ENCODE results near the gene GNS. TPM values are rescaled to one million over a fixed set of nuclear protein-coding genes. Genes with fewer than 3 reads are reported as not detected.

The GNS gene
- total and polyA plus RNA-seq, 10 of the 15 experiments (the other 5 are each of a cell fraction or from before 2014, with no cell fraction given): 4.1 to 33.8 (median 19.1) TPM

DNA sequence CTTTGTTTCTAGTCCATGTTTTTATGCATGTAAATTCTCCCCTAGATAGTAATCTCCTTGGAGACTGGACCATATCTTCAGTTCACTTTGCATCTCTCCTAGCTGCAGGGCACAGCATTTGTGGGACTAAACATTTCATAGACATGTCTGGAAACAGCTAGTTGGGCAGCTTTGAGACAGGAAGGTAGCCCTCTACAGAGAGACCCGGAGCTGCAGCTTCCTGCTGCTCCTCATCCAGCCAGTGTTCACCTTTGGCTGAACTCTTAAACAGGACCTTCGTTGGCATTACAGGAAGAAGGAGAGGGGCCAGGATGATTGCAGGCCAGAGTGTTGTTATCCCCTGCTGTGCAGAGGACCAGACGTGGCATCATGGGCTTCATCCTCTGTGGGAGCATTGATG lies 52.9 kb downstream of the GNS start:
- no peak for TF ChIP-seq KLF5 (IDR thresholded peaks at IDR 0.05; ENCODE audit: partially characterized antibody)
- TF ChIP-seq NR2C2 (IDR thresholded peaks at IDR 0.05; ENCODE audit: borderline replicate concordance, control insufficient read depth, insufficient read length, low read depth): no peak
- no peak for TF ChIP-seq BACH1 (IDR thresholded peaks at IDR 0.05; ENCODE audit: borderline replicate concordance)
- no peak for TF ChIP-seq ZNF207 (IDR thresholded peaks at IDR 0.05; ENCODE audit: borderline replicate concordance)
- no peak for TF ChIP-seq CHD2 (IDR thresholded peaks at IDR 0.05; ENCODE audit: borderline replicate concordance, low read depth, low read length)
- TF ChIP-seq CHD4 (IDR thresholded peaks at IDR 0.05): no peak
- TF ChIP-seq EZH2 (IDR thresholded peaks at IDR 0.05; ENCODE audit: borderline replicate concordance, control insufficient read depth, low read depth, low read length): no peak
- TF ChIP-seq, protein P1, sequence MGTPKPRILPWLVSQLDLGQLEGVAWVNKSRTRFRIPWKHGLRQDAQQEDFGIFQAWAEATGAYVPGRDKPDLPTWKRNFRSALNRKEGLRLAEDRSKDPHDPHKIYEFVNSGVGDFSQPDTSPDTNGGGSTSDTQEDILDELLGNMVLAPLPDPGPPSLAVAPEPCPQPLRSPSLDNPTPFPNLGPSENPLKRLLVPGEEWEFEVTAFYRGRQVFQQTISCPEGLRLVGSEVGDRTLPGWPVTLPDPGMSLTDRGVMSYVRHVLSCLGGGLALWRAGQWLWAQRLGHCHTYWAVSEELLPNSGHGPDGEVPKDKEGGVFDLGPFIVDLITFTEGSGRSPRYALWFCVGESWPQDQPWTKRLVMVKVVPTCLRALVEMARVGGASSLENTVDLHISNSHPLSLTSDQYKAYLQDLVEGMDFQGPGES (IDR thresholded peaks at IDR 0.05): no peak
- TF ChIP-seq, protein P2, sequence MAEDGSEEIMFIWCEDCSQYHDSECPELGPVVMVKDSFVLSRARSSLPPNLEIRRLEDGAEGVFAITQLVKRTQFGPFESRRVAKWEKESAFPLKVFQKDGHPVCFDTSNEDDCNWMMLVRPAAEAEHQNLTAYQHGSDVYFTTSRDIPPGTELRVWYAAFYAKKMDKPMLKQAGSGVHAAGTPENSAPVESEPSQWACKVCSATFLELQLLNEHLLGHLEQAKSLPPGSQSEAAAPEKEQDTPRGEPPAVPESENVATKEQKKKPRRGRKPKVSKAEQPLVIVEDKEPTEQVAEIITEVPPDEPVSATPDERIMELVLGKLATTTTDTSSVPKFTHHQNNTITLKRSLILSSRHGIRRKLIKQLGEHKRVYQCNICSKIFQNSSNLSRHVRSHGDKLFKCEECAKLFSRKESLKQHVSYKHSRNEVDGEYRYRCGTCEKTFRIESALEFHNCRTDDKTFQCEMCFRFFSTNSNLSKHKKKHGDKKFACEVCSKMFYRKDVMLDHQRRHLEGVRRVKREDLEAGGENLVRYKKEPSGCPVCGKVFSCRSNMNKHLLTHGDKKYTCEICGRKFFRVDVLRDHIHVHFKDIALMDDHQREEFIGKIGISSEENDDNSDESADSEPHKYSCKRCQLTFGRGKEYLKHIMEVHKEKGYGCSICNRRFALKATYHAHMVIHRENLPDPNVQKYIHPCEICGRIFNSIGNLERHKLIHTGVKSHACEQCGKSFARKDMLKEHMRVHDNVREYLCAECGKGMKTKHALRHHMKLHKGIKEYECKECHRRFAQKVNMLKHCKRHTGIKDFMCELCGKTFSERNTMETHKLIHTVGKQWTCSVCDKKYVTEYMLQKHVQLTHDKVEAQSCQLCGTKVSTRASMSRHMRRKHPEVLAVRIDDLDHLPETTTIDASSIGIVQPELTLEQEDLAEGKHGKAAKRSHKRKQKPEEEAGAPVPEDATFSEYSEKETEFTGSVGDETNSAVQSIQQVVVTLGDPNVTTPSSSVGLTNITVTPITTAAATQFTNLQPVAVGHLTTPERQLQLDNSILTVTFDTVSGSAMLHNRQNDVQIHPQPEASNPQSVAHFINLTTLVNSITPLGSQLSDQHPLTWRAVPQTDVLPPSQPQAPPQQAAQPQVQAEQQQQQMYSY (CRISPR knock-in tag; IDR thresholded peaks at IDR 0.05): no peak
- TF ChIP-seq TCF3 (IDR thresholded peaks at IDR 0.05; ENCODE audit: borderline replicate concordance, insufficient read depth, low read depth, low read length): no peak
- no peak for TF ChIP-seq SUZ12 (IDR thresholded peaks at IDR 0.05; ENCODE audit: unreplicated experiment)
- TF ChIP-seq ATF7 (IDR thresholded peaks at IDR 0.05; ENCODE audit: low read depth): no peak
- no TSS peak for BruUV-seq (replicated peaks)
- SMC1A ChIA-PET (ENCODE audit: uncharacterized antibody, unreplicated experiment): interaction anchor here (0.9 to 1.7 kb wide), 5 partner anchors 8 to 233 kb away, joined by 3 to 5 read pairs (median 3); no protein-coding TSS in a partner anchor

More for the DNA sequence above, 52.9 kb downstream of the GNS start:
- Histone ChIP-seq H2AFZ (ENCODE audit: control insufficient read depth, low read depth, low read length) (no peak overlapping the region), H3K27me3 (replicated peaks in 1 of 2; ENCODE audit: control insufficient read depth in 2 of 2, insufficient read depth in 2 of 2, low read length in 1 of 2) (no peaks in the 10 kb centered on the region), H3K36me3 (ENCODE audit: control insufficient read depth in 2 of 2, insufficient read depth in 2 of 2, low read length in 1 of 2) (no peaks in the 10 kb centered on the region; a peak in 1 of 4 replicates), H3K9ac (ENCODE audit: control insufficient read depth, insufficient read depth, low read length) (no peak overlapping the region), H3K4me2 (ENCODE audit: control insufficient read depth, insufficient read depth) (no peak overlapping the region), H3K9me3 (replicated peaks; ENCODE audit: control insufficient read depth, insufficient read depth, low read length) (no peaks in the 10 kb centered on the region), H4K20me1 (ENCODE audit: control insufficient read depth, insufficient read depth) (no peaks in the 10 kb centered on the region), H3K4me1 (ENCODE audit: control insufficient read depth, insufficient read depth, low read length) (no peaks in the 10 kb centered on the region), H3K27ac (ENCODE audit: control insufficient read depth, insufficient read depth) (no peak overlapping the region), H3K4me3 (no peak overlapping the region), H3K79me2 (ENCODE audit: control insufficient read depth, insufficient read depth, low read length) (no peaks in the 10 kb centered on the region)
- intact Hi-C loops (cut with micrococcal nuclease; ENCODE audit: unreplicated experiment): no loop called here
- ChIA-PET RAD21 (ENCODE audit: unreplicated experiment) (interaction anchor here (1.6 kb wide), 1 partner anchor 157 kb away, joined by 4 read pairs; no protein-coding TSS in a partner anchor), POLR2A (interaction anchor here (0.6 to 0.7 kb wide), 2 partner anchors 8 to 94 kb away, joined by 3 read pairs; no protein-coding TSS in a partner anchor), CTCF (interaction anchor here (0.6 to 3.7 kb wide), 7 partner anchors 9 to 165 kb away, joined by 3 to 19 read pairs (median 4); no protein-coding TSS in a partner anchor)
- in situ Hi-C loops (cut with MboI): no loop called here
- no peak for FAIRE-seq
- no peak for ATAC-seq
- 54% methylated on average over 3 of the region's 3 CpGs for WGBS (ENCODE audit: insufficient coverage, insufficient replicate concordance, low lambda C conversion rate, missing lambda C conversion rate)
- no peak for DNase-seq (ENCODE audit: low read depth, low spot score)

Data from GM12878 (cell line).